ENCODE results near the gene LUC7L3. TPM values are rescaled to one million over a fixed set of nuclear protein-coding genes. Genes with fewer than 3 reads are reported as not detected.
"Not testable (repeated sequence)": the region's sequence is repeated elsewhere in the genome, so short reads cannot be mapped to it uniquely, and the experiment has no call there.

Gene LUC7L3
- total RNA-seq, 1 experiment from 2014 or later, result 185 TPM

DNA sequence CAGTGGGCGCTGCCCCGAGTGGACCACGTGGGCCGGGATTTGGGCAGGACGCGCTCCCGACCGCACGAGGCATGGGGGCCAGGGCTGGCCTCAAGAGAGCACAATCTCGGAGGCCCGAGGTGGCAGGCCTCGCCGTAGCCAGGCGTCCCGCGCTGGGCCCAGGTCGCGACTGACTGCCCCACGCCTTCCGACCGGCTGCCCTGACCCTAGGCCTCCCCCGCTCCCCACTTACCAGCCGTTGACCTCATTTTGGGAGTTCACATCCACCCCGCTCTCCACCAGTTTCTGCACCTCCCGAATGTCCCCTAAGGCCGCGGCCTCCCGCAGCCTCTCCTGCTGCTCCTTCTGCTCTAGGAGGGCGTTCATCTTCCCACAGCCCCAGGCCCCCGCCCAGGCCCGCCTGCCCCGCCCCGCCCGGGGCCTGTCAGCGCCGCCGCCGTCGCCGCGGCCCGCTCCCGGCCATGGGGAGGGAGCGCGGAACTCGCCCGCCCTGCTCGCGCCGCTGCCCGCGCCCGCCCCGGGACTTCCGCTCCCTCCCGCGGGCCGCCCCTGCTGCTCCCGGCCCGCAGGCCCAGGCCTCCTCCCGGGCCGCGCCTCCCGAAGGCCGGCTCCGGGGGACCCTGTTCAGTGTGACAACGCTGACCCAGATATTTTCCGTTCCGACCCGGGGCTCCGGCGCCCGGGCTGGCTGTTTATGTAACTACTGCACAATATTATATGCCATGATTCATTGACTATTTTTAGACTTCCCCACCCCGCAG lies 11.9 kb upstream of the LUC7L3 start, which contains the start of gene ANKRD40:
Gene ANKRD40 (minus strand): TSS at position 626 of the 761 bp plus-strand sequence. CDS start 260 bp downstream, at position 366.
- ChIA-PET POLR2A (ENCODE audit: low non-redundant PET) (interaction anchor here (0.6 to 1.1 kb wide), 3 partner anchors 10 to 458 kb away, joined by 3 to 12 read pairs (median 4); partner anchors contain the start of genes NME2 and TOB1), CTCF (no interaction called here)
- BruUV-seq (replicated peaks), result TSS peak; percentile 53
- H3K27ac ChIP-seq (ENCODE audit: low read depth, low read length, poor library complexity, severe bottlenecking), result peak within 1 kb of the TSS; percentile 87
- H3K4me3 ChIP-seq (ENCODE audit: low read depth, low read length, poor library complexity, severe bottlenecking), result peak within 1 kb of the TSS; percentile 66
- no peaks in the 10 kb centered on the region for H3K27me3 ChIP-seq (replicated peaks; ENCODE audit: insufficient read depth, low read depth, low read length, poor library complexity)
- intact Hi-C loops (cut with micrococcal nuclease; ENCODE audit: unreplicated experiment), result no loop called here
- H3K36me3 ChIP-seq (ENCODE audit: insufficient read depth, low read length, poor library complexity, severe bottlenecking), result peaks cover 4% of the 10 kb centered on the region
- H3K9me3 ChIP-seq (ENCODE audit: low read depth, low read length, poor library complexity, severe bottlenecking), result no peaks in the 10 kb centered on the region
- TF ChIP-seq, protein P1, sequence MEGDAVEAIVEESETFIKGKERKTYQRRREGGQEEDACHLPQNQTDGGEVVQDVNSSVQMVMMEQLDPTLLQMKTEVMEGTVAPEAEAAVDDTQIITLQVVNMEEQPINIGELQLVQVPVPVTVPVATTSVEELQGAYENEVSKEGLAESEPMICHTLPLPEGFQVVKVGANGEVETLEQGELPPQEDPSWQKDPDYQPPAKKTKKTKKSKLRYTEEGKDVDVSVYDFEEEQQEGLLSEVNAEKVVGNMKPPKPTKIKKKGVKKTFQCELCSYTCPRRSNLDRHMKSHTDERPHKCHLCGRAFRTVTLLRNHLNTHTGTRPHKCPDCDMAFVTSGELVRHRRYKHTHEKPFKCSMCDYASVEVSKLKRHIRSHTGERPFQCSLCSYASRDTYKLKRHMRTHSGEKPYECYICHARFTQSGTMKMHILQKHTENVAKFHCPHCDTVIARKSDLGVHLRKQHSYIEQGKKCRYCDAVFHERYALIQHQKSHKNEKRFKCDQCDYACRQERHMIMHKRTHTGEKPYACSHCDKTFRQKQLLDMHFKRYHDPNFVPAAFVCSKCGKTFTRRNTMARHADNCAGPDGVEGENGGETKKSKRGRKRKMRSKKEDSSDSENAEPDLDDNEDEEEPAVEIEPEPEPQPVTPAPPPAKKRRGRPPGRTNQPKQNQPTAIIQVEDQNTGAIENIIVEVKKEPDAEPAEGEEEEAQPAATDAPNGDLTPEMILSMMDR (conservative IDR thresholded peaks at IDR 0.05; ENCODE audit: low read depth, low read length), result no peak
- TF ChIP-seq EZH2 (IDR thresholded peaks at IDR 0.05; ENCODE audit: borderline replicate concordance, low read depth, low read length, poor library complexity, severe bottlenecking), result no peak
- H3K4me1 ChIP-seq (ENCODE audit: insufficient read depth, low read length, poor library complexity, severe bottlenecking), result peaks cover 6% of the 10 kb centered on the region
- peak; percentile 96 for DNase-seq (ENCODE audit: low spot score)

DNA sequence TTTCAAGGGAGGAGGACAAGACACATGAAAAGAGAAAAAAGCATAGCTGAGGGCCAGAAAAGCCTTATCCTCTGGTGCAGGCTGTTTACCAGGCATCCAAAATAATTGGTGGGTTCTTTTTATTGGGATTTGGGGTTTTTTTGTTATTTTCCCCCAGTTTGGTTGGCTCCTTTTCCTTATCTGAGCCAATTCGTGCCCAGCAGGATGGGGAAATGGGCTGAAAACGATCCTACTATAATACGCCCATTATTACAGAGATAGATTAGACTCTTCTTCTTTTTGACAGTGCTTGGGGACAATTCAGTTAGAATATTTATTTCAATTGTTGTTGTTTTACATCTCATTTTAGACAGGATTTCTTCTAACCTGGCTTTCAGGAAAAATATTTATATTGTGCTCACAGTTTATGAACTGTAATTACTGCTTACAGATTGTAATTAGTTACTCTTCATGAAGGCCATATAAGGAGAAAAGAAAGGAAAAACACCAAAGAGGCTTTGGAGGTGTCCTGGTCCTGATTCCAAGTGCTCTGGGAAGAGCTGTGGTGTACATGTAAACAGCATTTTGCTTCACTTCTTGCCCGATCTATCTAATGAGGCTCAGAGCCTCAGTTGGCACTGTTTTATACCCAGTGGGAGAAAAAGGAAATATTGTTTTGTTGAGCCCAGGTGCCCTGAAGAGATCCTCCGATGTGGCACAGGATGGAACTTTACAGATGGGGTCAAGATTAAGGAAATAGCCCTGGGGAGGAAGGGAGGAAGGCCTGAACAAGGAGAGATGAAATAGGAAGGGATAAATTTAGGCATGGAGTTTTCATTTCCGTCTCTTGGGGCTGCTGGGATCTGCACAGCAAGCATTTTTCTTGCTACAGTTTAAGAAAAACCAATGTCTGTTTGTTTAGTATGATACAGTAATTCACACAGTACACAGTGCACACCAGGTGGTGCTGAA lies 11.1 kb upstream of the LUC7L3 start:
- H3K4me1 ChIP-seq (ENCODE audit: insufficient read depth, low read length, poor library complexity, severe bottlenecking), result peaks cover 6% of the 10 kb centered on the region
- no peaks in the 10 kb centered on the region for H3K27me3 ChIP-seq (replicated peaks; ENCODE audit: insufficient read depth, low read depth, low read length, poor library complexity)
- ChIA-PET POLR2A (ENCODE audit: low non-redundant PET) (interaction anchor here (0.6 to 1.1 kb wide), 4 partner anchors 9 to 1877 kb away, joined by 3 to 12 read pairs (median 3); partner anchors contain the start of genes LUC7L3 and TOB1), CTCF (no interaction called here)
- H3K27ac ChIP-seq (ENCODE audit: low read depth, low read length, poor library complexity, severe bottlenecking), result peak overlapping the region; percentile 87
- intact Hi-C loops (cut with micrococcal nuclease; ENCODE audit: unreplicated experiment), result no loop called here
- peak overlapping the region; percentile 66 for H3K4me3 ChIP-seq (ENCODE audit: low read depth, low read length, poor library complexity, severe bottlenecking)
- H3K36me3 ChIP-seq (ENCODE audit: insufficient read depth, low read length, poor library complexity, severe bottlenecking), result no peaks in the 10 kb centered on the region
- no peak for DNase-seq (ENCODE audit: low spot score)
- no peaks in the 10 kb centered on the region for H3K9me3 ChIP-seq (ENCODE audit: low read depth, low read length, poor library complexity, severe bottlenecking)
- BruUV-seq (replicated peaks), result TSS peak; percentile 99
- no peak for TF ChIP-seq EZH2 (IDR thresholded peaks at IDR 0.05; ENCODE audit: borderline replicate concordance, low read depth, low read length, poor library complexity, severe bottlenecking)
- TF ChIP-seq, protein P1 (conservative IDR thresholded peaks at IDR 0.05; ENCODE audit: low read depth, low read length), result no peak

DNA sequence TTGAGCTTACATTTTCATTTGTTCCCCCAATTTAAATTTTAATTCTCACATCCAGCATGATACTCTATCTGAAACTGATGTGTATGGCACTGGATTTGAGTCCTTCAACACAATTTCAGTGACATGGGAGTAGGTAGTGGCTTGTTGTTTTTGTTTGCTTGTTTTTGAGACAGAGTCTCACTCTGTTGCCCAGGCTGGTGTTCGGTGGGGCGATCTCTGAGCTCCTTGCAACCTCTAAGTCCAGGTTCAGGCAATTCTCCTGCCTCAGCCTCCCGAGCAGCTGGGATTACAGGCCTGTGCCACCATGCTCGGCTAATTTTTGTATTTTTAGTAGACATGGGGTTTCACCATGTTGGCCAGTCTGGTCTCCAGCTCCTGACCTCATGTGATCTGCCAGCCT lies 10.3 kb upstream of the LUC7L3 start:
- Histone ChIP-seq H3K27ac (ENCODE audit: low read depth, low read length, poor library complexity, severe bottlenecking) (peak overlapping the region; percentile 87), H3K4me3 (ENCODE audit: low read depth, low read length, poor library complexity, severe bottlenecking) (peak overlapping the region; percentile 66)
- DNase-seq (ENCODE audit: low spot score); intact Hi-C loops (cut with micrococcal nuclease; ENCODE audit: unreplicated experiment); H3K4me1 ChIP-seq (ENCODE audit: insufficient read depth, low read length, poor library complexity, severe bottlenecking); CTCF ChIA-PET; BruUV-seq (replicated peaks); H3K27me3 ChIP-seq (replicated peaks; ENCODE audit: insufficient read depth, low read depth, low read length, poor library complexity); H3K9me3 ChIP-seq (ENCODE audit: low read depth, low read length, poor library complexity, severe bottlenecking); H3K36me3 ChIP-seq (ENCODE audit: insufficient read depth, low read length, poor library complexity, severe bottlenecking): not testable (repeated sequence)
- POLR2A ChIA-PET (ENCODE audit: low non-redundant PET), result interaction anchor here (0.6 to 1.1 kb wide), 3 partner anchors 9 to 1876 kb away, joined by 3 read pairs; partner anchors contain the start of gene LUC7L3
